Measurements from ENCODE around the gene MAPK1.
"Not testable (repeated sequence)": the region's sequence is repeated elsewhere in the genome, so short reads cannot be mapped to it uniquely, and the experiment has no call there.

Gene MAPK1

GRCh38 chr22:21721195-21721852, 146.1 kb downstream of the MAPK1 start:
- H3K27me3 ChIP-seq (ENCODE audit: insufficient read depth, low read length), result not testable (repeated sequence)

GRCh38 chr22:21720191-21720859, 147.1 kb downstream of the MAPK1 start:
- not testable (repeated sequence) for H3K4me3 ChIP-seq (ENCODE audit: low read length); H3K27me3 ChIP-seq (ENCODE audit: insufficient read depth, low read length); H3K9me3 ChIP-seq (ENCODE audit: insufficient read depth, low read depth, low read length); H3K27ac ChIP-seq (ENCODE audit: low read length); H3K9ac ChIP-seq (ENCODE audit: low read depth, low read length); H3K36me3 ChIP-seq (ENCODE audit: insufficient read depth, low read depth, low read length); H3K4me1 ChIP-seq (ENCODE audit: insufficient read depth, low read length)

More at GRCh38 chr22:21721195-21721852, 146.1 kb downstream of the MAPK1 start:
- not testable (repeated sequence) for H3K27ac ChIP-seq (ENCODE audit: low read length); H3K9ac ChIP-seq (ENCODE audit: low read depth, low read length); H3K4me3 ChIP-seq (ENCODE audit: low read length); H3K9me3 ChIP-seq (ENCODE audit: insufficient read depth, low read depth, low read length); H3K4me1 ChIP-seq (ENCODE audit: insufficient read depth, low read length); H3K36me3 ChIP-seq (ENCODE audit: insufficient read depth, low read depth, low read length)

- Histone ChIP-seq H3K36me3 (ENCODE audit: insufficient read depth, low read depth, low read length) (no peaks in the 10 kb centered on the region), H3K9me3 (ENCODE audit: insufficient read depth, low read depth, low read length) (no peaks in the 10 kb centered on the region), H3K27ac (ENCODE audit: low read length) (no peak overlapping the region), H3K4me1 (ENCODE audit: insufficient read depth, low read length) (no peaks in the 10 kb centered on the region), H3K4me3 (ENCODE audit: low read length) (no peak overlapping the region), H3K9ac (ENCODE audit: low read depth, low read length) (no peak overlapping the region), H3K27me3 (ENCODE audit: insufficient read depth, low read length) (no peaks in the 10 kb centered on the region)
Observed at GRCh38 chr22:21719024-21719423, 148.4 kb downstream of the MAPK1 start.

GRCh38 chr22:21718499-21718898, 148.9 kb downstream of the MAPK1 start:
- H3K4me3 ChIP-seq (ENCODE audit: low read length), result no peak overlapping the region
- H3K9ac ChIP-seq (ENCODE audit: low read depth, low read length), result no peak overlapping the region
- no peaks in the 10 kb centered on the region for H3K4me1 ChIP-seq (ENCODE audit: insufficient read depth, low read length)
- no peak overlapping the region for H3K27ac ChIP-seq (ENCODE audit: low read length)
- no peaks in the 10 kb centered on the region for H3K9me3 ChIP-seq (ENCODE audit: insufficient read depth, low read depth, low read length)
- H3K27me3 ChIP-seq (ENCODE audit: insufficient read depth, low read length), result no peaks in the 10 kb centered on the region
- H3K36me3 ChIP-seq (ENCODE audit: insufficient read depth, low read depth, low read length), result no peaks in the 10 kb centered on the region

- not testable (repeated sequence) for H3K27me3 ChIP-seq (ENCODE audit: insufficient read depth, low read length); H3K9ac ChIP-seq (ENCODE audit: low read depth, low read length); H3K9me3 ChIP-seq (ENCODE audit: insufficient read depth, low read depth, low read length); H3K4me1 ChIP-seq (ENCODE audit: insufficient read depth, low read length); H3K27ac ChIP-seq (ENCODE audit: low read length); H3K4me3 ChIP-seq (ENCODE audit: low read length); H3K36me3 ChIP-seq (ENCODE audit: insufficient read depth, low read depth, low read length)
Observed at GRCh38 chr22:21716395-21717122, 150.9 kb downstream of the MAPK1 start.

GRCh38 chr22:21714786-21715185, 152.7 kb downstream of the MAPK1 start:
- Histone ChIP-seq H3K4me1 (ENCODE audit: insufficient read depth, low read length) (no peaks in the 10 kb centered on the region), H3K36me3 (ENCODE audit: insufficient read depth, low read depth, low read length) (peaks cover 8% of the 10 kb centered on the region; the same call in 1 of the 2 replicates), H3K9me3 (ENCODE audit: insufficient read depth, low read depth, low read length) (no peaks in the 10 kb centered on the region), H3K9ac (ENCODE audit: low read depth, low read length) (no peak overlapping the region), H3K27me3 (ENCODE audit: insufficient read depth, low read length) (no peaks in the 10 kb centered on the region), H3K27ac (ENCODE audit: low read length) (no peak overlapping the region), H3K4me3 (ENCODE audit: low read length) (no peak overlapping the region)

GRCh38 chr22:21714059-21714770, 153.2 kb downstream of the MAPK1 start:
- no peak overlapping the region for H3K9ac ChIP-seq (ENCODE audit: low read depth, low read length)
- H3K27me3 ChIP-seq (ENCODE audit: insufficient read depth, low read length), result no peaks in the 10 kb centered on the region
- H3K27ac ChIP-seq (ENCODE audit: low read length), result no peak overlapping the region
- no peaks in the 10 kb centered on the region for H3K9me3 ChIP-seq (ENCODE audit: insufficient read depth, low read depth, low read length)
- no peaks in the 10 kb centered on the region for H3K4me1 ChIP-seq (ENCODE audit: insufficient read depth, low read length)
- no peak overlapping the region for H3K4me3 ChIP-seq (ENCODE audit: low read length)
- H3K36me3 ChIP-seq (ENCODE audit: insufficient read depth, low read depth, low read length), result peaks cover 8% of the 10 kb centered on the region; the same call in 1 of the 2 replicates

GRCh38 chr22:21713428-21714058, 153.9 kb downstream of the MAPK1 start:
- Histone ChIP-seq H3K4me1 (ENCODE audit: insufficient read depth, low read length) (no peaks in the 10 kb centered on the region), H3K27ac (ENCODE audit: low read length) (no peak overlapping the region), H3K27me3 (ENCODE audit: insufficient read depth, low read length) (no peaks in the 10 kb centered on the region), H3K9ac (ENCODE audit: low read depth, low read length) (no peak overlapping the region), H3K4me3 (ENCODE audit: low read length) (no peak overlapping the region), H3K9me3 (ENCODE audit: insufficient read depth, low read depth, low read length) (no peaks in the 10 kb centered on the region), H3K36me3 (ENCODE audit: insufficient read depth, low read depth, low read length) (peaks cover 8% of the 10 kb centered on the region; the same call in 1 of the 2 replicates)

GRCh38 chr22:21712751-21713427, 154.6 kb downstream of the MAPK1 start:
- H3K4me1 ChIP-seq (ENCODE audit: insufficient read depth, low read length), result no peaks in the 10 kb centered on the region
- no peaks in the 10 kb centered on the region for H3K27me3 ChIP-seq (ENCODE audit: insufficient read depth, low read length)
- no peak overlapping the region for H3K27ac ChIP-seq (ENCODE audit: low read length)
- no peak overlapping the region for H3K4me3 ChIP-seq (ENCODE audit: low read length)
- no peak overlapping the region for H3K9ac ChIP-seq (ENCODE audit: low read depth, low read length)
- H3K9me3 ChIP-seq (ENCODE audit: insufficient read depth, low read depth, low read length), result no peaks in the 10 kb centered on the region
- H3K36me3 ChIP-seq (ENCODE audit: insufficient read depth, low read depth, low read length), result peaks cover 8% of the 10 kb centered on the region; the same call in 1 of the 2 replicates

GRCh38 chr22:21711851-21712250, 155.6 kb downstream of the MAPK1 start:
- Histone ChIP-seq H3K27me3 (ENCODE audit: insufficient read depth, low read length) (no peaks in the 10 kb centered on the region), H3K9me3 (ENCODE audit: insufficient read depth, low read depth, low read length) (no peaks in the 10 kb centered on the region), H3K4me3 (ENCODE audit: low read length) (no peak overlapping the region), H3K4me1 (ENCODE audit: insufficient read depth, low read length) (no peaks in the 10 kb centered on the region), H3K9ac (ENCODE audit: low read depth, low read length) (no peak overlapping the region), H3K36me3 (ENCODE audit: insufficient read depth, low read depth, low read length) (peaks cover 8% of the 10 kb centered on the region; the same call in 1 of the 2 replicates), H3K27ac (ENCODE audit: low read length) (no peak overlapping the region)

- Histone ChIP-seq H3K9me3 (ENCODE audit: insufficient read depth, low read depth, low read length) (no peaks in the 10 kb centered on the region), H3K4me1 (ENCODE audit: insufficient read depth, low read length) (no peaks in the 10 kb centered on the region), H3K4me3 (ENCODE audit: low read length) (no peak overlapping the region), H3K27ac (ENCODE audit: low read length) (no peak overlapping the region), H3K27me3 (ENCODE audit: insufficient read depth, low read length) (no peaks in the 10 kb centered on the region), H3K36me3 (ENCODE audit: insufficient read depth, low read depth, low read length) (peaks cover 8% of the 10 kb centered on the region; the same call in 1 of the 2 replicates), H3K9ac (ENCODE audit: low read depth, low read length) (no peak overlapping the region)
Observed at GRCh38 chr22:21710156-21710555, 157.3 kb downstream of the MAPK1 start.
